DMS53 treated with DMSO at 0.1 percent for 48 hours (cell line): ENCODE results near the gene EPHA3.

Experiments
- DNase-seq: peaks from one replicate; lab custom pipeline; 2025; ENCODE audit not compliant: unreplicated experiment; lab: John Stamatoyannopoulos, UW

Gene EPHA3

DNA sequence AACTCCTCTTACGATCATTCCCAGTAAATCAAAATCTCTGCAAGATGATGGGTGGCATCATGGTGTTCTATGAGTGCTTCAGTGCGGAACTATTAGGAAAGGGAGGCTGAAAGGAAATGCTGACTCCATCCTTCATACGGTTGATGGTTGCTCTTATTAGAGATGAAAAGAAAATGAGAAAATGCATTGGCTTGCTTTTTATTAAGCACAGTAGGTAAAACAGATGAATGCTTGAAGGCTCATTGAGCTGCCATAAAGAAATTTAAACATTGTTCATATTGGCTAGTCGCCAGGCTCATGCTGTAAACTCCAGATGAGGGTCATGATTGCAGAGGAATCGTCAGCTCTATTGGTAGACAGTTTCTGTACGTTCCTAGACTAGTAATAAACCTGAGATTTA is 115.8 kb downstream of the EPHA3 start:
- DNase-seq: no peak

DNA sequence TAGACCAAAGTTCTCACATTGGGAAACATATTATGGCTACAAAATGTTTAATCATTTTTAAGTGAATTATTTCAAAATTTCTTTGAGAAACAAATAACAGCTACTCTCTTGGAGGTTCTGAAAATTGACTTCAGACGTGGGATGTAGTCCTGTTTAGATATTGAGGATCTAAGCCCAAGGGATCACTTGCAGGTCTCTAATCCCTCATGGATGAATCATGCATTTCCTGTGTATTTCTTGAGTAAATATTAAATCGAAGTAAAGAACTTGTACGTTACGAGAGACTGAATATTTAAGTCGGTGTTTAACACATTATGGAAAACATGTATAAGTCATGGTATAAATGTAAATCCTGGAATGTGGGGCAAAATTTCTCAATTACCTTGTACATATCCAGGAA is 119.8 kb downstream of the EPHA3 start:
- DNase-seq: peak; percentile 13

GRCh38 chr3:89227634-89228033 is 120.2 kb downstream of the EPHA3 start:
- no peak for DNase-seq

- no peak for DNase-seq
Observed at GRCh38 chr3:89232155-89232554, 124.7 kb downstream of the EPHA3 start.

DNA sequence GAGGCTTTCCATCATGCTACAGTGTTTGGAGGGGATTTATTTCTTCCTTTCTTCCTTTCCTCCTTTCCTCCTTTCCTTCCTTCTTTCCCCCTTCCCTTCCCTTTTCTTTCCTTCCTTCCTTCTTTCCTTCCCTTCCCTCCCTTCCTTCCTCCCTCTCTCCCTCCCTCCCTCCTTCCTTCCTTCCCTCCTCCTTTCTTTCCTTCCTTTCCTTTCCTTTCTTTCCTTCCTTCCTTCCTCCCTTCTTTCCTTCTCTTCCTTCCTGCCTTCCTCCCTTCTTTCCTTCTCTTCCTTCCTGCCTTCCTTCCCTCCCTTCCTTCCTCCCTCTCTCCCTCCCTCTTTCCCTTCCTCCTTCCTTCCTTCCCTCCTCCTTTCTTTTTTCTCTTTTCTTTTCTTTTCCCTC is 127.2 kb downstream of the EPHA3 start:
- no peak for DNase-seq

GRCh38 chr3:89238846-89239245 is 131.4 kb downstream of the EPHA3 start:
- DNase-seq: no peak

GRCh38 chr3:89239774-89240173 is 132.4 kb downstream of the EPHA3 start:
- DNase-seq: no peak

- DNase-seq: no peak
Observed at GRCh38 chr3:89245612-89246011, 138.2 kb downstream of the EPHA3 start.

- no peak for DNase-seq
Observed at GRCh38 chr3:89246326-89246725, 138.9 kb downstream of the EPHA3 start.

GRCh38 chr3:89250742-89251141 is 143.3 kb downstream of the EPHA3 start:
- DNase-seq: no peak

GRCh38 chr3:89252016-89252415 is 144.6 kb downstream of the EPHA3 start:
- no peak for DNase-seq

DNA sequence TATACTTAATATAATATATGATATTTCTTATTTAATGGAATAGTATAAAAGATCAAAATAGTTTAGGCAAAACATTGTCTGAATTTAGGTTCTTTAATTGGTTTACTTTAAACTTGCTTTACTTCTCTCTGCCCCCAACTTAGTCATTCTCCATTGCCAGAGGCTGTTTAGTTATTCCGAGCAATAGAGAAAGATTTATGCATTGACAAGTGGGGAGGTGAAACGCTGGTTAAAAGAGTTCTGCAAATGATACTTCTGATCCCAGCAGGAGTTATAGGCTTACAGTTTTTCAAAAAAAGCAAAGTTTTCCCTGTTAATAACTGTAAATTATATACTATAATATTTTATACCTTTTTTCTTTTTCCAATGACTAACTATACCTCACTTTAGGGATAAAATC is 145.4 kb downstream of the EPHA3 start:
- no peak for DNase-seq

- DNase-seq: no peak
Observed at GRCh38 chr3:89256395-89256794, 149.0 kb downstream of the EPHA3 start.

- no peak for DNase-seq
Observed at GRCh38 chr3:89256882-89257281, 149.5 kb downstream of the EPHA3 start.

DNA sequence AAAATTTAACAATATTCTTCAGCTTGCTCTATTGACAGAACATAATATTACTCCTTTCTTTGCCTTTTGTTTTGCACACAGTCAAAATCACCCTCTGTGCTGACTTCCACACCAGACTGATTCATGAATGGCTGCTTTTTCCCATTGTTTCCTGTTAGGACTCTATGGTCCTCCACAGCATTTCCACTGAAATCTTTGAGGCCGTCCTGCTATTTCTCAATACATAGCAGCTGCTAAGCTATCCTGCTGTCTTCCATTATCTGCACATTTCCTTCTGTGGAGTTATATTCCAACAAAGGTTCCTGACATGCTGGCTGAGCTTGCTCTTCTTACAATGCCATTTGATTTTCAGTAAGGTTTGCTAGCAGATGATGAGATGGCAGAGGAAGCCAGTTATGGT is 153.3 kb downstream of the EPHA3 start:
- DNase-seq: no peak

- DNase-seq: no peak
Observed at GRCh38 chr3:89261673-89262072, 154.3 kb downstream of the EPHA3 start.

- no peak for DNase-seq
Observed at GRCh38 chr3:89262309-89262929, 155.0 kb downstream of the EPHA3 start.

DNA sequence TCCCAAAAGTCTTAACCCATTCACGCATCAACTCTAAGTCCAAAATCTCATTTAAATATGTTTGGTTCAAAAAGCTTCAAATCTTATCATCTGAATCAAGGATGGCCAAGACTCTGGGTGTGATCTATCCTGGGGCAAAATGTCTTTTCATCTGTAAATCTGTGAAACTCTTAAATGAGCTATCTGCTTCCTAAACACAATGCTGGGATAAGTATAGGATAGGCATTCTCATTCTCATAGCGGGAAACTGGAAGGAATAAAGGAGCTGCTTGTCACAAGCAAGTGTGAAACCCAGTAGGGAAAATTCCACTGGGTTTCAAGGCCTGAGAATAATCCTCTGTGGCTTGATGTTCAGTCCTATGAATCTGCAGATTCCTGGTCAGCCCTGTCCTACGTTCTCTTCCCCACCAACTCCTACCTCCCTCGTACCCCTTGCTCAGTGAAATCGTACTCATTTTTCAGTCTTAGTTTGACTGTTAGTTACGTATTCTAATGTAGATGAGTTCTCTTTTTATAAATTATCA is 156.7 kb downstream of the EPHA3 start:
- DNase-seq: no peak

DNA sequence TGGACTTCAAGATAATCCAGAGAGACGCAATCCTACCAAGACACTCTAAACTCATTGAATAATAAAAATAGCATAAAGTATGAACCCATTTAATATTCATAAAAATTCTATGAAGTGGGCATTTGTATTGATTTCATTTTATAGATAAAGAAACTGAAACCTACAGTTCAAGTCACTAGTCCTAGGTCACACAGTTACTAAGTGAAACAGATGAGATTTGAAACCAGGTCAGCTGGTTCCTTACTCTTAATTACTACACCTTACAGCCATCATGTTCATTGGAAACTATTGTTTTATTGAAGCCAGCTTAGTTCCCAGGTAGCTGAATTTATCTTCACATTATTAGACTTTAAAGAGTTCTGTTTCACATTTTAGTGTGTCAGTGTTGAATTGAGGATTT is 158.7 kb downstream of the EPHA3 start:
- DNase-seq: no peak

- no peak for DNase-seq
Observed at GRCh38 chr3:89268059-89268458, 160.6 kb downstream of the EPHA3 start.

- DNase-seq: no peak
Observed at GRCh38 chr3:89270201-89270600, 162.8 kb downstream of the EPHA3 start.

- no peak for DNase-seq
Observed at GRCh38 chr3:89275001-89275400, 167.6 kb downstream of the EPHA3 start.

GRCh38 chr3:89276116-89276515 is 168.7 kb downstream of the EPHA3 start:
- no peak for DNase-seq
